HepG2 (cell line): ENCODE data around the gene VEGFA. TPM values are rescaled to one million over a fixed set of nuclear protein-coding genes. Genes with fewer than 3 reads are reported as not detected.

Source experiments
- DNMT1 ChIP-seq: sonication (generic); formaldehyde crosslinking; IDR thresholded peaks from 2 replicates; pipeline ENCODE4 v1.5.1; 2020; ENCODE audit warnings: mild to moderate bottlenecking, missing genetic modification reagents
- ELF3 ChIP-seq: IDR thresholded peaks from 2 replicates; pipeline ENCODE4 v1.6.1; 2016; ENCODE audit warnings: missing genetic modification reagents, missing compliant biosample characterization
- HOXA7 ChIP-seq: sonication (generic); formaldehyde crosslinking; IDR thresholded peaks from 2 replicates; pipeline ENCODE4 v1.8.1; 2022; ENCODE audit warnings: mild to moderate bottlenecking, missing genetic modification reagents, moderate library complexity
- MXD4 ChIP-seq: IDR thresholded peaks from 2 replicates; pipeline ENCODE4 v1.6.1; 2016; ENCODE audit warnings: mild to moderate bottlenecking, missing biosample characterization, missing genetic modification reagents
- NFIB ChIP-seq: sonication (generic); formaldehyde crosslinking; IDR thresholded peaks from 2 replicates; pipeline ENCODE4 v1.9.0; 2021; ENCODE audit warnings: missing genetic modification reagents, mild to moderate bottlenecking, borderline replicate concordance
- ZBTB21 ChIP-seq: sonication (generic); formaldehyde crosslinking; IDR thresholded peaks from 2 replicates; pipeline ENCODE4 v1.4.0; 2020; ENCODE audit warnings: missing genetic modification reagents
- ZNF562 ChIP-seq: sonication (generic); formaldehyde crosslinking; IDR thresholded peaks from 2 replicates; pipeline ENCODE4 v1.8.0; 2022; ENCODE audit warnings: missing genetic modification reagents, borderline replicate concordance
- polyA plus RNA-seq, 8 experiments: library from polyadenylated mRNA; depleted of rRNA in 3 of 8; stranded (reverse) in 7 of 8; unstranded in 1 of 8; fragments of >200 nt; fragmentation: Illumina TruSeq in 4 of 8; extraction: Trizol in 4 of 8; gene quantifications; 2 replicates each; pipeline versions ENCODE4 v1.2.1 to v1.2.3, GENCODE V29; 2011 to 2016; ENCODE audit warnings: low read depth in 4 of 8, missing spikeins in 1 of 8, mixed read lengths in 1 of 8; ENCODE audit not compliant: insufficient read depth in 1 of 8
- total RNA-seq, 5 experiments: library from RNA; depleted of rRNA; stranded (reverse); fragments of >200 nt; fragmentation: Illumina TruSeq; extraction: Trizol; gene quantifications; 2 replicates each; pipeline ENCODE4 v1.2.3, GENCODE V29; 2016; ENCODE audit warnings: low read depth in 1 of 5
- TF ChIP-seq, protein P1 (sequence below): sonication (generic); formaldehyde crosslinking; IDR thresholded peaks from 2 replicates; pipeline ENCODE4 v1.4.0; 2020; ENCODE audit warnings: missing genetic modification reagents
- TF ChIP-seq, protein P2 (sequence below): sonication (generic); formaldehyde crosslinking; IDR thresholded peaks from 2 replicates; pipeline ENCODE4 v1.8.1; 2023; ENCODE audit warnings: mild to moderate bottlenecking, moderate library complexity, missing genetic modification reagents
- TF ChIP-seq, protein P3 (sequence below): sonication (generic); formaldehyde crosslinking; conservative IDR thresholded peaks from 2 replicates; pipeline ENCODE4 v1.4.0; 2020; ENCODE audit warnings: missing genetic modification reagents
- TF ChIP-seq, protein P4 (sequence below): sonication (generic); formaldehyde crosslinking; IDR thresholded peaks from 2 replicates; pipeline ENCODE4 v1.5.1; 2020; ENCODE audit warnings: mild to moderate bottlenecking, missing genetic modification reagents, borderline replicate concordance

The VEGFA gene
- total and polyA plus RNA-seq, 2 of the 13 experiments (the other 11 are each of a cell fraction or from before 2014, with no cell fraction given), result 68.1 to 629 TPM

DNA sequence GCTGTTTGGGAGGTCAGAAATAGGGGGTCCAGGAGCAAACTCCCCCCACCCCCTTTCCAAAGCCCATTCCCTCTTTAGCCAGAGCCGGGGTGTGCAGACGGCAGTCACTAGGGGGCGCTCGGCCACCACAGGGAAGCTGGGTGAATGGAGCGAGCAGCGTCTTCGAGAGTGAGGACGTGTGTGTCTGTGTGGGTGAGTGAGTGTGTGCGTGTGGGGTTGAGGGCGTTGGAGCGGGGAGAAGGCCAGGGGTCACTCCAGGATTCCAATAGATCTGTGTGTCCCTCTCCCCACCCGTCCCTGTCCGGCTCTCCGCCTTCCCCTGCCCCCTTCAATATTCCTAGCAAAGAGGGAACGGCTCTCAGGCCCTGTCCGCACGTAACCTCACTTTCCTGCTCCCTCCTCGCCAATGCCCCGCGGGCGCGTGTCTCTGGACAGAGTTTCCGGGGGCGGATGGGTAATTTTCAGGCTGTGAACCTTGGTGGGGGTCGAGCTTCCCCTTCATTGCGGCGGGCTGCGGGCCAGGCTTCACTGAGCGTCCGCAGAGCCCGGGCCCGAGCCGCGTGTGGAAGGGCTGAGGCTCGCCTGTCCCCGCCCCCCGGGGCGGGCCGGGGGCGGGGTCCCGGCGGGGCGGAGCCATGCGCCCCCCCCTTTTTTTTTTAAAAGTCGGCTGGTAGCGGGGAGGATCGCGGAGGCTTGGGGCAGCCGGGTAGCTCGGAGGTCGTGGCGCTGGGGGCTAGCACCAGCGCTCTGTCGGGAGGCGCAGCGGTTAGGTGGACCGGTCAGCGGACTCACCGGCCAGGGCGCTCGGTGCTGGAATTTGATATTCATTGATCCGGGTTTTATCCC lies at the start of gene VEGFA (continued):
- TF ChIP-seq, protein P1, sequence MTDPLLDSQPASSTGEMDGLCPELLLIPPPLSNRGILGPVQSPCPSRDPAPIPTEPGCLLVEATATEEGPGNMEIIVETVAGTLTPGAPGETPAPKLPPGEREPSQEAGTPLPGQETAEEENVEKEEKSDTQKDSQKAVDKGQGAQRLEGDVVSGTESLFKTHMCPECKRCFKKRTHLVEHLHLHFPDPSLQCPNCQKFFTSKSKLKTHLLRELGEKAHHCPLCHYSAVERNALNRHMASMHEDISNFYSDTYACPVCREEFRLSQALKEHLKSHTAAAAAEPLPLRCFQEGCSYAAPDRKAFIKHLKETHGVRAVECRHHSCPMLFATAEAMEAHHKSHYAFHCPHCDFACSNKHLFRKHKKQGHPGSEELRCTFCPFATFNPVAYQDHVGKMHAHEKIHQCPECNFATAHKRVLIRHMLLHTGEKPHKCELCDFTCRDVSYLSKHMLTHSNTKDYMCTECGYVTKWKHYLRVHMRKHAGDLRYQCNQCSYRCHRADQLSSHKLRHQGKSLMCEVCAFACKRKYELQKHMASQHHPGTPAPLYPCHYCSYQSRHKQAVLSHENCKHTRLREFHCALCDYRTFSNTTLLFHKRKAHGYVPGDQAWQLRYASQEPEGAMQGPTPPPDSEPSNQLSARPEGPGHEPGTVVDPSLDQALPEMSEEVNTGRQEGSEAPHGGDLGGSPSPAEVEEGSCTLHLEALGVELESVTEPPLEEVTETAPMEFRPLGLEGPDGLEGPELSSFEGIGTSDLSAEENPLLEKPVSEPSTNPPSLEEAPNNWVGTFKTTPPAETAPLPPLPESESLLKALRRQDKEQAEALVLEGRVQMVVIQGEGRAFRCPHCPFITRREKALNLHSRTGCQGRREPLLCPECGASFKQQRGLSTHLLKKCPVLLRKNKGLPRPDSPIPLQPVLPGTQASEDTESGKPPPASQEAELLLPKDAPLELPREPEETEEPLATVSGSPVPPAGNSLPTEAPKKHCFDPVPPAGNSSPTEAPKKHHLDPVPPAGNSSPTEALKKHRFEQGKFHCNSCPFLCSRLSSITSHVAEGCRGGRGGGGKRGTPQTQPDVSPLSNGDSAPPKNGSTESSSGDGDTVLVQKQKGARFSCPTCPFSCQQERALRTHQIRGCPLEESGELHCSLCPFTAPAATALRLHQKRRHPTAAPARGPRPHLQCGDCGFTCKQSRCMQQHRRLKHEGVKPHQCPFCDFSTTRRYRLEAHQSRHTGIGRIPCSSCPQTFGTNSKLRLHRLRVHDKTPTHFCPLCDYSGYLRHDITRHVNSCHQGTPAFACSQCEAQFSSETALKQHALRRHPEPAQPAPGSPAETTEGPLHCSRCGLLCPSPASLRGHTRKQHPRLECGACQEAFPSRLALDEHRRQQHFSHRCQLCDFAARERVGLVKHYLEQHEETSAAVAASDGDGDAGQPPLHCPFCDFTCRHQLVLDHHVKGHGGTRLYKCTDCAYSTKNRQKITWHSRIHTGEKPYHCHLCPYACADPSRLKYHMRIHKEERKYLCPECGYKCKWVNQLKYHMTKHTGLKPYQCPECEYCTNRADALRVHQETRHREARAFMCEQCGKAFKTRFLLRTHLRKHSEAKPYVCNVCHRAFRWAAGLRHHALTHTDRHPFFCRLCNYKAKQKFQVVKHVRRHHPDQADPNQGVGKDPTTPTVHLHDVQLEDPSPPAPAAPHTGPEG (CRISPR knock-in tag), result 0 out of 2 replicates have a peak, but pooled peaks have one; percentile 41
- TF ChIP-seq DNMT1 (CRISPR knock-in tag) (no peak; the same call in none of the 2 replicates), HOXA7 (CRISPR knock-in tag) (no peak), ELF3 (CRISPR knock-in tag) (peak; percentile 69), ZNF562 (no peak), ZBTB21 (CRISPR knock-in tag) (no peak), NFIB (CRISPR knock-in tag) (no peak), MXD4 (CRISPR knock-in tag) (peak; percentile 66)
- TF ChIP-seq, protein P2, sequence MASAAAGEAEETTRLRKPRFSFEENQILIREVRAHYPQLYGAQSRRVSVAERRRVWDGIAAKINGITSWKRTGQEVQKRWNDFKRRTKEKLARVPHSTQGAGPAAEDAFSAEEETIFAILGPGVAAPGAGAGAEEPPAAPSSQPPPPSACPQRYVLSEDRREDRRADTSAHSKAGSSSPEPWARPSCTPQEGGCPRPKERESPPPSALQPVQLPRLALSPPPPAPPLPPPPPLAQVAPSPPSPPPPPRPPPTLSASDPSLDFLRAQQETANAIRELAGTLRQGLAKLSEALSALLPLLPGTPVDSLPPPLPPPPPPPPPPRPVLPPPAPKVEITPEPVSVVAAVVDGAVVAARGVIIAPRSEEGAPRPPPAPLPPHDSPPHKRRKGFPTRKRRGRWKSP (CRISPR knock-in tag), result 0 out of 2 replicates have a peak, but pooled peaks have one; percentile 20
- TF ChIP-seq, protein P3, sequence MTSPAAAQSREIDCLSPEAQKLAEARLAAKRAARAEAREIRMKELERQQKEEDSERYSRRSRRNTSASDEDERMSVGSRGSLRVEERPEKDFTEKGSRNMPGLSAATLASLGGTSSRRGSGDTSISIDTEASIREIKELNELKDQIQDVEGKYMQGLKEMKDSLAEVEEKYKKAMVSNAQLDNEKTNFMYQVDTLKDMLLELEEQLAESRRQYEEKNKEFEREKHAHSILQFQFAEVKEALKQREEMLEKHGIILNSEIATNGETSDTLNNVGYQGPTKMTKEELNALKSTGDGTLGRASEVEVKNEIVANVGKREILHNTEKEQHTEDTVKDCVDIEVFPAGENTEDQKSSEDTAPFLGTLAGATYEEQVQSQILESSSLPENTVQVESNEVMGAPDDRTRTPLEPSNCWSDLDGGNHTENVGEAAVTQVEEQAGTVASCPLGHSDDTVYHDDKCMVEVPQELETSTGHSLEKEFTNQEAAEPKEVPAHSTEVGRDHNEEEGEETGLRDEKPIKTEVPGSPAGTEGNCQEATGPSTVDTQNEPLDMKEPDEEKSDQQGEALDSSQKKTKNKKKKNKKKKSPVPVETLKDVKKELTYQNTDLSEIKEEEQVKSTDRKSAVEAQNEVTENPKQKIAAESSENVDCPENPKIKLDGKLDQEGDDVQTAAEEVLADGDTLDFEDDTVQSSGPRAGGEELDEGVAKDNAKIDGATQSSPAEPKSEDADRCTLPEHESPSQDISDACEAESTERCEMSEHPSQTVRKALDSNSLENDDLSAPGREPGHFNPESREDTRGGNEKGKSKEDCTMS (CRISPR knock-in tag), result 0 out of 2 replicates have a peak, but pooled peaks have one; percentile 42
- TF ChIP-seq, protein P4, sequence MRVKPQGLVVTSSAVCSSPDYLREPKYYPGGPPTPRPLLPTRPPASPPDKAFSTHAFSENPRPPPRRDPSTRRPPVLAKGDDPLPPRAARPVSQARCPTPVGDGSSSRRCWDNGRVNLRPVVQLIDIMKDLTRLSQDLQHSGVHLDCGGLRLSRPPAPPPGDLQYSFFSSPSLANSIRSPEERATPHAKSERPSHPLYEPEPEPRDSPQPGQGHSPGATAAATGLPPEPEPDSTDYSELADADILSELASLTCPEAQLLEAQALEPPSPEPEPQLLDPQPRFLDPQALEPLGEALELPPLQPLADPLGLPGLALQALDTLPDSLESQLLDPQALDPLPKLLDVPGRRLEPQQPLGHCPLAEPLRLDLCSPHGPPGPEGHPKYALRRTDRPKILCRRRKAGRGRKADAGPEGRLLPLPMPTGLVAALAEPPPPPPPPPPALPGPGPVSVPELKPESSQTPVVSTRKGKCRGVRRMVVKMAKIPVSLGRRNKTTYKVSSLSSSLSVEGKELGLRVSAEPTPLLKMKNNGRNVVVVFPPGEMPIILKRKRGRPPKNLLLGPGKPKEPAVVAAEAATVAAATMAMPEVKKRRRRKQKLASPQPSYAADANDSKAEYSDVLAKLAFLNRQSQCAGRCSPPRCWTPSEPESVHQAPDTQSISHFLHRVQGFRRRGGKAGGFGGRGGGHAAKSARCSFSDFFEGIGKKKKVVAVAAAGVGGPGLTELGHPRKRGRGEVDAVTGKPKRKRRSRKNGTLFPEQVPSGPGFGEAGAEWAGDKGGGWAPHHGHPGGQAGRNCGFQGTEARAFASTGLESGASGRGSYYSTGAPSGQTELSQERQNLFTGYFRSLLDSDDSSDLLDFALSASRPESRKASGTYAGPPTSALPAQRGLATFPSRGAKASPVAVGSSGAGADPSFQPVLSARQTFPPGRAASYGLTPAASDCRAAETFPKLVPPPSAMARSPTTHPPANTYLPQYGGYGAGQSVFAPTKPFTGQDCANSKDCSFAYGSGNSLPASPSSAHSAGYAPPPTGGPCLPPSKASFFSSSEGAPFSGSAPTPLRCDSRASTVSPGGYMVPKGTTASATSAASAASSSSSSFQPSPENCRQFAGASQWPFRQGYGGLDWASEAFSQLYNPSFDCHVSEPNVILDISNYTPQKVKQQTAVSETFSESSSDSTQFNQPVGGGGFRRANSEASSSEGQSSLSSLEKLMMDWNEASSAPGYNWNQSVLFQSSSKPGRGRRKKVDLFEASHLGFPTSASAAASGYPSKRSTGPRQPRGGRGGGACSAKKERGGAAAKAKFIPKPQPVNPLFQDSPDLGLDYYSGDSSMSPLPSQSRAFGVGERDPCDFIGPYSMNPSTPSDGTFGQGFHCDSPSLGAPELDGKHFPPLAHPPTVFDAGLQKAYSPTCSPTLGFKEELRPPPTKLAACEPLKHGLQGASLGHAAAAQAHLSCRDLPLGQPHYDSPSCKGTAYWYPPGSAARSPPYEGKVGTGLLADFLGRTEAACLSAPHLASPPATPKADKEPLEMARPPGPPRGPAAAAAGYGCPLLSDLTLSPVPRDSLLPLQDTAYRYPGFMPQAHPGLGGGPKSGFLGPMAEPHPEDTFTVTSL (CRISPR knock-in tag), result no peak
